ENCODE measurements around the gene ASTN2.

The ASTN2 gene

DNA sequence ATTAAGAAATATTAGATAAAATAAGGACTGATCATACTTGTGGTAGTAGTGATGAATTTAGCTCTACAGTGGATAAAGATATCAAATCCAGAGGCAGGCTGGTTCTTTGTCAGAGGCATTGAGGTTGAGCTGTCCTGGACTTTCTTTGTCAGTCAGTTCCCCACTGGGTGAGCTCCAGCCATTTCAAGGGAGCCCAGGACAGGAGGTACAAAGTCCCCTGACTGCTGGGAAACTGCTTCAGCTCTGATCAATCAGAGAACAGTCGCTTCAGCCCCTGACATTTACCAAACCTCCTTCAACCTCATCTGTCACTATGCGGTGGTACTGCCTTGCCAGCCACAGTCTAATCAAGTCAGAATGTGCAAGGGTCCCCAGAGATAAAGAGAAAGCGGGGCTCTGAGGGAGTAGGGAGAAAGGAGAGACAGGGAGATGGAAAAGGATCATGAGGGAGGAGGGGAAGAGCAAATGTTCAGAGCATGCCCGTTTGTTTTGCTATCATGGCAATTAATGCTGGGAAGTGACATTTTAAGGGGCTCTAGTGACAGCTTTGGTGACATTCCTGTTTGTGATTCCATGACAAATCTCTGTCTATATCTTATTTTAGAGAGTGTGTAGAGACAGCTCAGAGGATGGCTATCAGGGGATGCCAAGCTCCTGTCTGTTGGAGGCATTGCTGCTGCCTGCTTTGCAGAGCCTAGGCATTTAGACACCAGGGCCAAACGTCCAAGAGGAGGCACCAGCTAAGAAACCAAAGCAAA lies 223.2 kb downstream of the ASTN2 start:
- H3K9ac ChIP-seq (ENCODE audit: low read length), result no peak overlapping the region
- no peaks in the 10 kb centered on the region for H3K36me3 ChIP-seq (ENCODE audit: control insufficient read depth, insufficient read depth, low read length)
- no peaks in the 10 kb centered on the region for H3K4me1 ChIP-seq (ENCODE audit: control insufficient read depth, insufficient read depth, low read length)
- no peak overlapping the region for H3K4me3 ChIP-seq (ENCODE audit: low read length)
- no peak overlapping the region for H3K27ac ChIP-seq (ENCODE audit: low read depth, low read length)
- no peaks in the 10 kb centered on the region for H3K27me3 ChIP-seq (ENCODE audit: control insufficient read depth, insufficient read depth, low read length)

DNA sequence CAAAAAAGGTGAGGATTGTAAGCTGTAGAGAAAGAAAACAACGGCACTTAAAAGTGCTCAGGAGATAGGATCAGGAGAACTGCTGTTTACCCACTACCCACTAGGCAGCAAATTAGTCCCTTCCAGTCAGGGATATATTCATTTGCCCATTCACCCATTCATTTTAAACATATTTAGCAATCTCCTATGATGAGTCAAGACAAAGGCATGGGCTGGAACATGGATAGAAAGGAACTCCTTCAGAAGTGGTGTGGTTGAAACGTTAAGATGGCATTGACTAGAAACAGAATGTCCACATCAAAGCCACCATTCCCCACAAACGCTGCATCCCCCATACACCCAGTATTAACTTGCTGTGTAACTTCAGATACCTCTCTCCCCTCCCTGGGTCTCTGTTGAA lies 225.7 kb downstream of the ASTN2 start:
- no peak overlapping the region for H3K4me3 ChIP-seq (ENCODE audit: low read length)
- no peaks in the 10 kb centered on the region for H3K36me3 ChIP-seq (ENCODE audit: control insufficient read depth, insufficient read depth, low read length)
- H3K27me3 ChIP-seq (ENCODE audit: control insufficient read depth, insufficient read depth, low read length), result no peaks in the 10 kb centered on the region
- no peak overlapping the region for H3K27ac ChIP-seq (ENCODE audit: low read depth, low read length)
- no peaks in the 10 kb centered on the region for H3K4me1 ChIP-seq (ENCODE audit: control insufficient read depth, insufficient read depth, low read length)
- H3K9ac ChIP-seq (ENCODE audit: low read length), result no peak overlapping the region

DNA sequence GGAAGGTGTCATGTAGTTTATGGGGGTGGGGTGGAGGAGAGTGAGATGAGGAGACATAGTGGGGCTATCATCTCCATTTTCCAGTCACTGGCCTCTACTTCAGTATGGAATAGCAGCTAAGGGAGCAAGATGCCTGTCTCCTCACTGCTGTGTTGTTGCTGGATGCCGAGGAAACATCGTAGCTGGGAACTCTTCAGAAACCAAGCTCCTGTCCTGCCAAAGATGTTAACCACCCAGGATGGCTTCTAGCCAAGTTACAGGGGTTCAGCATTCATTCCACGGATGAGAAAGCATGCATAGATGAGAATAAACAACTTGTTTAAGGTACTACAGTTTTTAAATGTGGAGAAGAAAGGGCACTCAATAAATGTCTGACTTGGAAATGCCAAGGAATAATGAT lies 226.5 kb downstream of the ASTN2 start:
- no peaks in the 10 kb centered on the region for H3K4me1 ChIP-seq (ENCODE audit: control insufficient read depth, insufficient read depth, low read length)
- no peak overlapping the region for H3K4me3 ChIP-seq (ENCODE audit: low read length)
- H3K27ac ChIP-seq (ENCODE audit: low read depth, low read length), result no peak overlapping the region
- no peaks in the 10 kb centered on the region for H3K36me3 ChIP-seq (ENCODE audit: control insufficient read depth, insufficient read depth, low read length)
- H3K9ac ChIP-seq (ENCODE audit: low read length), result no peak overlapping the region
- H3K27me3 ChIP-seq (ENCODE audit: control insufficient read depth, insufficient read depth, low read length), result no peaks in the 10 kb centered on the region

DNA sequence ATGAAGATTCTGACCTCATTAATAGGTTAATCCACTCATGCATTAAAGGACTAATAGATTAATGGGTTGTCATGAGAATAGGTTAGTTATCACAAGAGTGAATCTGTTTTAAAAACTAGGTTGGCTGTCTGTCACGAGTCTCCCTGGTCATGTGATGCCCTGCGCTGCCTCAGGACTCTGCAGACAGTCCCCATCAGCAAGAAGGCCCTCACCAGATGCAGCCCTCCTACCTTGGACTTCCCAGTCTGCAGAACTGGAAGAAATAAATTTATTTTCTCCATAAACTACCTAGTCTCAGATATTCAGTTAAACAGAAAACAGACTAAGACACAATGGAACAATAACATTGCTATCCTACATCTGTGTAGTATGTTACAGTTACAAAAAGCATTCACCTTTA lies 227.4 kb downstream of the ASTN2 start:
- Histone ChIP-seq H3K9ac (ENCODE audit: low read length) (no peak overlapping the region), H3K27me3 (ENCODE audit: control insufficient read depth, insufficient read depth, low read length) (no peaks in the 10 kb centered on the region), H3K4me1 (ENCODE audit: control insufficient read depth, insufficient read depth, low read length) (no peaks in the 10 kb centered on the region), H3K4me3 (ENCODE audit: low read length) (no peak overlapping the region), H3K36me3 (ENCODE audit: control insufficient read depth, insufficient read depth, low read length) (no peaks in the 10 kb centered on the region), H3K27ac (ENCODE audit: low read depth, low read length) (no peak overlapping the region)

DNA sequence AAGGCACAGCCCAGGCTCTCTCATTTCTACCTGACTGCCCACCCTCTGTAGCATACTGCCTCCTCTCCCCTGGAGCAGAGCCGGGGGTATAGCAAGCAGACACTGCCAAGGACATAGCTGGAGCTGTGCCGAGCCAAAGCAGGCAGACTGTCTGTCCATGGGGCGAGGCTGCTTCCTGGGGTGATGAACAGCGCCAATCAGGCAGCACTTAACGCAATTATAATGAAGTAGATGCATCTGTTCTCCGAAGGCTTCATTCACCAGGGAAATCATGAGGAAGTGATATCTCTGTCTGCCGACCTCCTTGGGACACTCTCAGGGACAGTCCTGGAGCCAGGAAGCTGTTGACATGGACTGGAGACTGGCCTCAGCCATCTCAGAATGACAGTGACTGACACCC lies 230.7 kb downstream of the ASTN2 start:
- H3K4me1 ChIP-seq (ENCODE audit: control insufficient read depth, insufficient read depth, low read length), result no peaks in the 10 kb centered on the region
- H3K27me3 ChIP-seq (ENCODE audit: control insufficient read depth, insufficient read depth, low read length), result no peaks in the 10 kb centered on the region
- H3K4me3 ChIP-seq (ENCODE audit: low read length), result no peak overlapping the region
- H3K9ac ChIP-seq (ENCODE audit: low read length), result no peak overlapping the region
- H3K36me3 ChIP-seq (ENCODE audit: control insufficient read depth, insufficient read depth, low read length), result no peaks in the 10 kb centered on the region
- H3K27ac ChIP-seq (ENCODE audit: low read depth, low read length), result no peak overlapping the region

DNA sequence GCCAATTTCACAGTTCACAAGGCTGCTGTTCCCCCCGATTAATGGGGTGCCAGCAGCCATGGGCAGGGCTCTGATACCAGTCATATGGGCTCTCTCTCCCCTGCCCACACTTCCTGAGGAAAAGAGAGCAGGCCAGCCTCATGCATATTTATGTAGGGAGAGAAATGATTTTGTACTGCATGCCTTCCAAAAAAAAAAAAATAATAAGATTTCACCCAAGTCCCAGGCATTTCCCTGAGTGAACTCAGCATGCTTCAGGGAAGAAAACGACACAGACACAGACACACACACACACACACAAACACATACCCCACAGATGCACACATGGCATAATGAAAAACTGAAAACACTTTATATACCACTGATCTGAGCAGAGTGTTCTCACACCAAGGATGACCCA lies 232.8 kb downstream of the ASTN2 start:
- H3K4me3 ChIP-seq (ENCODE audit: low read length), result no peak overlapping the region
- H3K27ac ChIP-seq (ENCODE audit: low read depth, low read length), result no peak overlapping the region
- H3K36me3 ChIP-seq (ENCODE audit: control insufficient read depth, insufficient read depth, low read length), result no peaks in the 10 kb centered on the region
- no peaks in the 10 kb centered on the region for H3K4me1 ChIP-seq (ENCODE audit: control insufficient read depth, insufficient read depth, low read length)
- no peaks in the 10 kb centered on the region for H3K27me3 ChIP-seq (ENCODE audit: control insufficient read depth, insufficient read depth, low read length)
- no peak overlapping the region for H3K9ac ChIP-seq (ENCODE audit: low read length)

DNA sequence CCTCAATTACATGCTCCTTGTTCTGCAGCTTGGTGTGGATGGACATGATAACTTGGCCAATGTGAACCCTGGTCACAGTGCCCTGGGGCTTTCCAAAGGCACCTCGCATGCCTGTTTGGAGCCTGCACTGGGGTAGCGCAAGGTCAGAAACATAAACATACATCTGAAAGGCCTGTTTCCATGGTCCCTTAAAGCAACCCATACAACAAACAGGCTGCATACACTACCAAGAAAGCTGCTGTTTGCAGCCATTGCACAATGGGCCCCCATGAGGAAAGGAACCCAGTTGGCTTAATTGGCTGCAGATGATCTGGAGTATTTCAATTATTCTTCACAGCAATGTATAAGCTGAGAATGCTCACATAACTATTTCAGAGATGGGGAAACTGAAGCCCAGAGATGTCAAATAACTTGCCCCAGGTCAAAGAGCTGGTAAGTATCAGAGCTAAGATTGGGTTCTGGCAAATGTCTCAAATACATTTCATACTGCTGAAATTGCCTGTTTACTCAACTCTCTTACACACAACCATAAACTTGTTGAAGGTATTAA lies 233.9 kb downstream of the ASTN2 start:
- no peaks in the 10 kb centered on the region for H3K4me1 ChIP-seq (ENCODE audit: control insufficient read depth, insufficient read depth, low read length)
- no peaks in the 10 kb centered on the region for H3K27me3 ChIP-seq (ENCODE audit: control insufficient read depth, insufficient read depth, low read length)
- H3K4me3 ChIP-seq (ENCODE audit: low read length), result no peak overlapping the region
- H3K27ac ChIP-seq (ENCODE audit: low read depth, low read length), result no peak overlapping the region
- no peak overlapping the region for H3K9ac ChIP-seq (ENCODE audit: low read length)
- no peaks in the 10 kb centered on the region for H3K36me3 ChIP-seq (ENCODE audit: control insufficient read depth, insufficient read depth, low read length)

DNA sequence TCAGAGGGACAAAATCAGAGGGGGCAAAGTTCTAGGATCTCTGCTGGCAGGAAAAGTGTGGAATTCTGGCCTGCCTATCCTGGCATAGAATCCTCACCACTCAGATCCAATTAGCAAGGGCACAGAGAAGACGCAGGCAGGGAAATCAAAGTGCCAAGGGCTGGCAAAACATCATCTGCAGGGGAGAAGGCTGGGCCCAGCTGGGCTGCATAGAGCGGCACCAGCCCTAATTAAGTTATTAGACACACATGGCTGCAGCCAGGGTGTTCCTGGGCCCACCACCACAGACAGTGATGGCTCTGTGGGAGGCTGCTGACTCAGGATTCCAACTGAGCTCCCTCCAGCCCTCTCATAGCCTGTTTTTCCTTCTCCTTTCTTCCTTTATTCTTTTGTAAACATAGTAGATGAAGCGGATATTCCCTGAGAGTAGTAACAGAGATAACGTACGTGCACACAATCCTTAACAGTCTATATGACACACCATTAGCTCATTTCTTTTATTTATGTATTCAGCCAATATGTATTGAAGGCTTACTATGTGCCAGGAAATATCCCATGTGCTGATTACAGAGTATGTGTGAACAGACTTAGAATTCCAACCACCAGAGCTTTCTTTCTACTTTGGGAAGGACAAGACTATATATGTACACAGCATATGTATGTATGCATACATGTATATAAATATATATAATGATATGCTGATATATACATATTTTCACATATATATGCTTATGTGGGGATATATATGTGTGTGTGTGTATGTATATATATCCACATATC lies 236.1 kb downstream of the ASTN2 start:
- no peaks in the 10 kb centered on the region for H3K27me3 ChIP-seq (ENCODE audit: control insufficient read depth, insufficient read depth, low read length)
- H3K4me1 ChIP-seq (ENCODE audit: control insufficient read depth, insufficient read depth, low read length), result no peaks in the 10 kb centered on the region
- no peak overlapping the region for H3K27ac ChIP-seq (ENCODE audit: low read depth, low read length)
- no peaks in the 10 kb centered on the region for H3K36me3 ChIP-seq (ENCODE audit: control insufficient read depth, insufficient read depth, low read length)
- no peak overlapping the region for H3K4me3 ChIP-seq (ENCODE audit: low read length)
- no peak overlapping the region for H3K9ac ChIP-seq (ENCODE audit: low read length)

DNA sequence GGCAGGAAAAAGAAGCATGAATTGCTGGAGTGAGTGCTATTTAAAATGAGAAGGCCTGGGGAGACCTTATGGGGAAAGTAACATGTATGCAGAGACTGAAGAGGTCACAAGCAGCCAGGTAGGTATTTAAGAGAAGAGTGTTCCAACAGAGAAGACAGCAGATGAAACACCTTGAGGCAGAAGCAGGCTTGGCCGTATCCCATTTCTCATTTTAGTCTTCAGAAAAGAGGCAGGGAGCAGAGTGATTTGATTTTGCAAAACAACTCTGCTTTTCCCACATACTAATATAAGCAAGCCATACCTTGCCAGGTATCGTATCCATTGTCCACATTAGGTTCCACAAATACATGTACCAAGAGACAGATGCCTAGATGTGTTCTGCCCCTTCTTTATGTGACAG lies 244.3 kb downstream of the ASTN2 start:
- Histone ChIP-seq H3K27me3 (ENCODE audit: control insufficient read depth, insufficient read depth, low read length) (no peaks in the 10 kb centered on the region), H3K4me3 (ENCODE audit: low read length) (no peak overlapping the region), H3K9ac (ENCODE audit: low read length) (no peak overlapping the region), H3K4me1 (ENCODE audit: control insufficient read depth, insufficient read depth, low read length) (no peaks in the 10 kb centered on the region), H3K27ac (ENCODE audit: low read depth, low read length) (no peak overlapping the region), H3K36me3 (ENCODE audit: control insufficient read depth, insufficient read depth, low read length) (no peaks in the 10 kb centered on the region)

DNA sequence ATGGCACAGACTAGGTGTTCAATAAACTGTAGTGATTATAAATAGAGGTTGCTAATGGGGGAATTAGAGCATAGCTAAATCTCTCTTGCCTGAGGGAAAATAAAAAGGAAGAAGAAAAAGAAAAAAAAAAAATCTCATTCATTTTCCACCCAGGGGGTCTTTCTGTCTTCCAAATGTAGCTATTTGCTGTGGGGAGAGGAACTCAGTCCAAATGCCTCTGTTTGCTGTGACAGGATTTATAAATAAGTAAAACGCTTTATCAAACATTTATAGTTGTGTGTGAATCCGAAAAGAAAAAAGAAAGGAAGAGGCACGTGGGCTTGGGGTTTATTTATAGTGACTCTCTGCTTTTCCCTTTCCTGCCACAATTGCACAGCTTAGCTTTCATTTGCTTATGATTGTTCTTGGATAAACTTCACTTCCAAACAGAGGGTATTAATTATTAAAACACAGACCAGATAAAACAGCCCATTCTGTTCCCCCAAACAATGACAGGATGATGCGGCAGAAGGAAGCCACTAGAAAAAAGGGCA lies 245.7 kb downstream of the ASTN2 start:
- Histone ChIP-seq H3K9ac (ENCODE audit: low read length) (no peak overlapping the region), H3K27me3 (ENCODE audit: control insufficient read depth, insufficient read depth, low read length) (no peaks in the 10 kb centered on the region), H3K36me3 (ENCODE audit: control insufficient read depth, insufficient read depth, low read length) (no peaks in the 10 kb centered on the region), H3K27ac (ENCODE audit: low read depth, low read length) (no peak overlapping the region), H3K4me3 (ENCODE audit: low read length) (no peak overlapping the region), H3K4me1 (ENCODE audit: control insufficient read depth, insufficient read depth, low read length) (no peaks in the 10 kb centered on the region)

DNA sequence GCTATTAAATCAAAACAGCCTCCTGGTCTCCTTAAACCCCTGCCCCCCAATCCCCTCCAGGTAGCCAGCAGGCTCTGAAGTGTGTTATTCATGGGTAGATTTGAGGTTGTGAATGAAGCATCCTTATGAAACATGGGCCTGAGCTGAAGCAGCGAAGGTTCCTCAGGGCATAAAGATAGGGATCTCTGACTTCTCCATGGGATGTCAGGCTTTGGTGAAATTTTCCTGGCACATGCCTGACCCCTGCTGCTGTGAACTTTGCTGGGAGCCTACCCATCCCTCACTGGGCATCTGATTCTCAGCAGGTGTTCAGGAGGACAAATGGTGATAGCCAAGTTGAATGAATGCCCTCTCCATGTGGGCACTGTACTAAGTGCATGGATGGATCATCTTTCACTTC lies 250.3 kb downstream of the ASTN2 start:
- Histone ChIP-seq H3K27ac (ENCODE audit: low read depth, low read length) (no peak overlapping the region), H3K27me3 (ENCODE audit: control insufficient read depth, insufficient read depth, low read length) (no peaks in the 10 kb centered on the region), H3K4me1 (ENCODE audit: control insufficient read depth, insufficient read depth, low read length) (no peaks in the 10 kb centered on the region), H3K9ac (ENCODE audit: low read length) (no peak overlapping the region), H3K4me3 (ENCODE audit: low read length) (no peak overlapping the region), H3K36me3 (ENCODE audit: control insufficient read depth, insufficient read depth, low read length) (no peaks in the 10 kb centered on the region)

DNA sequence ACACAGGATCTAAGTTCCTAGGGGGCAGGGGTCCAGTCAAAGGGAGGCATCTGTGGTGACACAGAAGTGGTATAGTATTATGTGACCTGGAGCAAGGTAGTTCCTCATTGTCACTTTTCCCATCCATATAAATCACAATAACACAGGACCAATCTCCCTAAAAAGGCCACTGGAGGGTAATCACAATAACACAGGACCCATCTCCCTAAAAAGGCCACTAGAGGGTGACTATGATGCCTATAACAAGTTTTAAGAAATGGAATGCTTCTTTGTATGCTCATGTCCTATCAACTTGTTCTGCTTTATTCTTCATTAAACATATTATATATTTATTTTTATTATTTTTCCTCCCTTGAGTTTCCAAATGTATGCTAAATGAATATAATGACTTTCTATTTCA lies 254.6 kb downstream of the ASTN2 start:
- Histone ChIP-seq H3K36me3 (ENCODE audit: control insufficient read depth, insufficient read depth, low read length) (no peaks in the 10 kb centered on the region), H3K4me1 (ENCODE audit: control insufficient read depth, insufficient read depth, low read length) (no peaks in the 10 kb centered on the region), H3K9ac (ENCODE audit: low read length) (no peak overlapping the region), H3K27me3 (ENCODE audit: control insufficient read depth, insufficient read depth, low read length) (no peaks in the 10 kb centered on the region), H3K4me3 (ENCODE audit: low read length) (no peak overlapping the region), H3K27ac (ENCODE audit: low read depth, low read length) (no peak overlapping the region)
